WTC11 (cell line): ENCODE results near the gene TBC1D24. TPM values are rescaled to one million over a fixed set of nuclear protein-coding genes. Genes with fewer than 3 reads are reported as not detected.
A peak's percentile ranks its signal among the peaks of the same experiment; 100 is the strongest.

Source experiments
- ARID4B ChIP-seq: sonication (generic); formaldehyde crosslinking; IDR thresholded peaks from 2 replicates; pipeline ENCODE4 v1.8.0; 2023; ENCODE audit warnings: missing genetic modification reagents, mild to moderate bottlenecking, borderline replicate concordance
- ATF3 ChIP-seq: sonication (generic); formaldehyde crosslinking; conservative IDR thresholded peaks from 2 replicates; pipeline ENCODE4 v1.8.1; 2022; ENCODE audit warnings: mild to moderate bottlenecking, missing genetic modification reagents
- CBFB ChIP-seq: sonication (generic); formaldehyde crosslinking; IDR thresholded peaks from 2 replicates; pipeline ENCODE4 v1.8.1; 2022; ENCODE audit warnings: mild to moderate bottlenecking, low read depth, missing genetic modification reagents
- CREB1 ChIP-seq: sonication (generic); formaldehyde crosslinking; IDR thresholded peaks from 2 replicates; pipeline ENCODE4 v1.8.0; 2023; ENCODE audit warnings: mild to moderate bottlenecking, missing genetic modification reagents
- CREM ChIP-seq: sonication (generic); formaldehyde crosslinking; IDR thresholded peaks from 2 replicates; pipeline ENCODE4 v1.8.1; 2022; ENCODE audit warnings: mild to moderate bottlenecking, missing genetic modification reagents, moderate library complexity
- ESRRA ChIP-seq: sonication (generic); formaldehyde crosslinking; IDR thresholded peaks from 2 replicates; pipeline ENCODE4 v1.8.1; 2022; ENCODE audit warnings: mild to moderate bottlenecking, missing genetic modification reagents, borderline replicate concordance
- FOXP1 ChIP-seq: sonication (generic); formaldehyde crosslinking; IDR thresholded peaks from 2 replicates; pipeline ENCODE4 v1.8.0; 2022; ENCODE audit warnings: missing genetic modification reagents, mild to moderate bottlenecking, moderate library complexity, borderline replicate concordance
- GTF2I ChIP-seq: fragments of 250-450 bp; sonication (Bioruptor Pico); conservative IDR thresholded peaks from 2 replicates; pipeline ENCODE4 v1.4.0; 2021; ENCODE audit warnings: mild to moderate bottlenecking
- HMGXB4 ChIP-seq: sonication (generic); formaldehyde crosslinking; IDR thresholded peaks from 2 replicates; pipeline ENCODE4 v1.8.1; 2023; ENCODE audit warnings: mild to moderate bottlenecking, moderate library complexity, missing genetic modification reagents
- KAT7 ChIP-seq: sonication (generic); formaldehyde crosslinking; IDR thresholded peaks from 2 replicates; pipeline ENCODE4 v1.8.1; 2023; ENCODE audit warnings: missing genetic modification reagents, mild to moderate bottlenecking, borderline replicate concordance
- MXD4 ChIP-seq: fragments of 250-450 bp; sonication (Bioruptor Pico); IDR thresholded peaks from 2 replicates; pipeline ENCODE4 v1.8.0; 2021; ENCODE audit warnings: mild to moderate bottlenecking, moderate library complexity, borderline replicate concordance
- NFYB ChIP-seq: sonication (generic); formaldehyde crosslinking; conservative IDR thresholded peaks from 2 replicates; pipeline ENCODE4 v1.8.0; 2022; ENCODE audit warnings: low read depth, missing genetic modification reagents
- PRDM15 ChIP-seq: sonication (generic); formaldehyde crosslinking; IDR thresholded peaks from 2 replicates; pipeline ENCODE4 v1.8.0; 2022; ENCODE audit warnings: missing genetic modification reagents
- PREB ChIP-seq: sonication (generic); formaldehyde crosslinking; IDR thresholded peaks from 2 replicates; pipeline ENCODE4 v1.8.1; 2022; ENCODE audit warnings: mild to moderate bottlenecking, missing genetic modification reagents, moderate library complexity, borderline replicate concordance
- RORB ChIP-seq: fragments of 250-450 bp; sonication (Bioruptor Pico); IDR thresholded peaks from 2 replicates; pipeline ENCODE4 v1.9.0; 2021; ENCODE audit warnings: mild to moderate bottlenecking
- SOX15 ChIP-seq: fragments of 250-450 bp; sonication (Bioruptor Pico); IDR thresholded peaks from 2 replicates; pipeline ENCODE4 v1.9.0; 2021; ENCODE audit warnings: mild to moderate bottlenecking
- ZNF263 ChIP-seq: sonication (generic); formaldehyde crosslinking; IDR thresholded peaks from 2 replicates; pipeline ENCODE4 v1.8.1; 2022; ENCODE audit warnings: low read depth, mild to moderate bottlenecking, moderate library complexity, missing genetic modification reagents
- ZNF317 ChIP-seq: sonication (generic); formaldehyde crosslinking; IDR thresholded peaks from 2 replicates; pipeline ENCODE4 v1.8.1; 2023; ENCODE audit warnings: low read depth, mild to moderate bottlenecking, moderate library complexity, missing genetic modification reagents, borderline replicate concordance
- ZNF396 ChIP-seq: fragments of 250-450 bp; sonication (Bioruptor Pico); IDR thresholded peaks from 2 replicates; pipeline ENCODE4 v1.8.0; 2021; ENCODE audit warnings: mild to moderate bottlenecking, moderate library complexity, borderline replicate concordance
- ZNF532 ChIP-seq: fragments of 250-450 bp; sonication (Bioruptor Pico); IDR thresholded peaks from 2 replicates; pipeline ENCODE4 v1.9.0; 2021; ENCODE audit warnings: mild to moderate bottlenecking, borderline replicate concordance
- ZNF671 ChIP-seq: fragments of 250-450 bp; sonication (Bioruptor Pico); IDR thresholded peaks from 2 replicates; pipeline ENCODE4 v1.8.0; 2021; ENCODE audit warnings: mild to moderate bottlenecking
- total RNA-seq: library from RNA; stranded (reverse); gene quantifications from 3 replicates; pipeline ENCODE4 v1.2.3, GENCODE V29; 2021

TBC1D24 gene
- total RNA-seq, 1 experiment from 2014 or later: 21.0 TPM

- TF ChIP-seq PREB: no peak
- no peak; the same call in none of the 2 replicates for TF ChIP-seq CREM (CRISPR knock-in tag)
- TF ChIP-seq ZNF263: no peak
- peak; percentile 33; the same call in 1 of the 2 replicates for TF ChIP-seq KAT7
- no peak for TF ChIP-seq RORB (CRISPR knock-in tag)
- no peak for TF ChIP-seq MXD4
- TF ChIP-seq ZNF671 (CRISPR knock-in tag): no peak
- no peak for TF ChIP-seq CBFB
- TF ChIP-seq HMGXB4 (CRISPR knock-in tag): no peak
- no peak for TF ChIP-seq ZNF396 (CRISPR knock-in tag)
- no peak for TF ChIP-seq ZNF532 (CRISPR knock-in tag)
- no peak for TF ChIP-seq GTF2I
- 0 out of 2 replicates have a peak, but pooled peaks have one; percentile 18 for TF ChIP-seq ESRRA
- TF ChIP-seq PRDM15 (CRISPR knock-in tag): no peak
- no peak; the same call in 1 of the 2 replicates for TF ChIP-seq NFYB (CRISPR knock-in tag)
- TF ChIP-seq ZNF317 (CRISPR knock-in tag): no peak
- no peak for TF ChIP-seq SOX15 (CRISPR knock-in tag)
- TF ChIP-seq CREB1: no peak
- TF ChIP-seq ATF3 (CRISPR knock-in tag): no peak
- TF ChIP-seq FOXP1 (CRISPR knock-in tag): peak; percentile 27; the same call in 1 of the 2 replicates
- peak; percentile 52; the same call in 1 of the 2 replicates for TF ChIP-seq ARID4B (CRISPR knock-in tag)
These were observed 7.2 kb upstream of the TBC1D24 start (continued) for GRCh38 chr16:2467528-2468232.
